Fibroblast of skin of abdomen (primary cell): Measurements from ENCODE around the gene MIEN1.

Experiments used
- DNase-seq: peaks from one replicate; pipeline ENCODE4 v3.0.0-alpha.2; 2013

Gene MIEN1

GRCh38 chr17:39696731-39697130 is 33.6 kb downstream of the MIEN1 start:
- no peak for DNase-seq

GRCh38 chr17:39695089-39695474 is 35.2 kb downstream of the MIEN1 start:
- DNase-seq, result no peak

- no peak for DNase-seq
Observed at GRCh38 chr17:39694593-39694992, 35.7 kb downstream of the MIEN1 start.

- no peak for DNase-seq
Observed at GRCh38 chr17:39688945-39689344, 41.4 kb downstream of the MIEN1 start.

- DNase-seq, result no peak
Observed at GRCh38 chr17:39688475-39688835, 41.9 kb downstream of the MIEN1 start.

- DNase-seq, result peak; percentile 90
Observed at GRCh38 chr17:39687546-39688474, 42.5 kb downstream of the MIEN1 start, which contains the start of gene PGAP3. Gene PGAP3 (minus strand): TSS chr17:39688057. CDS start chr17:39688014, 43 bp downstream.

- DNase-seq, result no peak
Observed at GRCh38 chr17:39687101-39687545, 43.2 kb downstream of the MIEN1 start.

- no peak for DNase-seq
Observed at GRCh38 chr17:39684369-39685192, 45.8 kb downstream of the MIEN1 start.

GRCh38 chr17:39683295-39683939 is 46.9 kb downstream of the MIEN1 start:
- DNase-seq, result no peak

- DNase-seq, result no peak
Observed at GRCh38 chr17:39679521-39680192, 50.7 kb downstream of the MIEN1 start.
